Esophagus squamous epithelium (tissue), 5 donors: ENCODE measurements around the gene BMP8A. TPM values are rescaled to one million over a fixed set of nuclear protein-coding genes. Genes with fewer than 3 reads are reported as not detected.
A peak's percentile ranks its signal among the peaks of the same experiment; 100 is the strongest.
"Not testable (repeated sequence)": the region's sequence is repeated elsewhere in the genome, so short reads cannot be mapped to it uniquely, and the experiment has no call there.

Experiments used
- DNase-seq: peaks from one replicate; lab custom pipeline; 2025; lab: John Stamatoyannopoulos, UW
- H3K27ac ChIP-seq, 4 donors: fragments of 200-600 bp; sonication (generic); one replicate each; pipeline ENCODE4 v1.5.1; 2016 to 2019; ENCODE audit warnings: mild to moderate bottlenecking in 1 of 4
- H3K27me3 ChIP-seq, 4 donors: fragments of 200-600 bp; sonication (generic); 1 replicate in 3 of 4; 2 replicates in 1 of 4; pipeline versions ENCODE4 v1.5.1 to v1.6.0; 2017 to 2021; ENCODE audit warnings: antibody characterized with exemption in 1 of 4
- H3K36me3 ChIP-seq, 3 donors: fragments of 200-600 bp; sonication (generic); one replicate each; pipeline ENCODE4 v1.5.1; 2016 to 2019
- H3K4me1 ChIP-seq, 3 donors: fragments of 200-600 bp; sonication (generic); one replicate each; pipeline ENCODE4 v1.5.1; 2017 to 2019
- H3K4me3 ChIP-seq, 4 donors: fragments of 200-600 bp; sonication (generic); 1 replicate in 3 of 4; 2 replicates in 1 of 4; pipeline ENCODE4 v1.5.1; 2016 to 2019; ENCODE audit warnings: mild to moderate bottlenecking in 2 of 4, moderate library complexity in 1 of 4
- H3K9me3 ChIP-seq, 3 donors: fragments of 200-600 bp; sonication (generic); one replicate each; pipeline ENCODE4 v1.5.1; 2016 to 2019
- CTCF ChIP-seq, 6 experiments: fragments of 450-650 bp in 4 of 6; fragments of 200-600 bp in 2 of 6; sonication (generic) in 2 of 6; IDR thresholded peaks; one replicate each; pipeline ENCODE4 v1.5.1; 2016 to 2019; ENCODE audit warnings: antibody characterized with exemption in 6 of 6, mild to moderate bottlenecking in 4 of 6, moderate library complexity in 4 of 6
- POLR2A ChIP-seq, 4 donors: fragments of 450-650 bp; IDR thresholded peaks; one replicate each; pipeline ENCODE4 v1.6.1; 2017; ENCODE audit warnings: antibody characterized with exemption in 4 of 4, mild to moderate bottlenecking in 4 of 4, moderate library complexity in 3 of 4
- WGBS, 2 donors: methylation state at CpG; one replicate each; pipeline ENCODE4 v1.1.5; 2018; 5-methylcytosine and 5-hydroxymethylcytosine counted together
- intact Hi-C: fragments of 100-400 bp; cut with DNase I; formaldehyde crosslinking; loops from one replicate; pipeline ENCODE4 v1.15.0; 2022
- total RNA-seq, 4 donors: library from RNA; depleted of rRNA; stranded (reverse); fragments of >200 nt; gene quantifications; one replicate each; pipeline ENCODE4 v1.1.0, GENCODE V29; 2016
- donor health status: DM: yes; HTN: yes; CAD: no.

Gene BMP8A, protein sequence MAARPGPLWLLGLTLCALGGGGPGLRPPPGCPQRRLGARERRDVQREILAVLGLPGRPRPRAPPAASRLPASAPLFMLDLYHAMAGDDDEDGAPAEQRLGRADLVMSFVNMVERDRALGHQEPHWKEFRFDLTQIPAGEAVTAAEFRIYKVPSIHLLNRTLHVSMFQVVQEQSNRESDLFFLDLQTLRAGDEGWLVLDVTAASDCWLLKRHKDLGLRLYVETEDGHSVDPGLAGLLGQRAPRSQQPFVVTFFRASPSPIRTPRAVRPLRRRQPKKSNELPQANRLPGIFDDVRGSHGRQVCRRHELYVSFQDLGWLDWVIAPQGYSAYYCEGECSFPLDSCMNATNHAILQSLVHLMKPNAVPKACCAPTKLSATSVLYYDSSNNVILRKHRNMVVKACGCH
- total RNA-seq, result under 1 TPM in 2 of 4 donors, not detected in 2; 0.13 to 0.38 TPM

DNA sequence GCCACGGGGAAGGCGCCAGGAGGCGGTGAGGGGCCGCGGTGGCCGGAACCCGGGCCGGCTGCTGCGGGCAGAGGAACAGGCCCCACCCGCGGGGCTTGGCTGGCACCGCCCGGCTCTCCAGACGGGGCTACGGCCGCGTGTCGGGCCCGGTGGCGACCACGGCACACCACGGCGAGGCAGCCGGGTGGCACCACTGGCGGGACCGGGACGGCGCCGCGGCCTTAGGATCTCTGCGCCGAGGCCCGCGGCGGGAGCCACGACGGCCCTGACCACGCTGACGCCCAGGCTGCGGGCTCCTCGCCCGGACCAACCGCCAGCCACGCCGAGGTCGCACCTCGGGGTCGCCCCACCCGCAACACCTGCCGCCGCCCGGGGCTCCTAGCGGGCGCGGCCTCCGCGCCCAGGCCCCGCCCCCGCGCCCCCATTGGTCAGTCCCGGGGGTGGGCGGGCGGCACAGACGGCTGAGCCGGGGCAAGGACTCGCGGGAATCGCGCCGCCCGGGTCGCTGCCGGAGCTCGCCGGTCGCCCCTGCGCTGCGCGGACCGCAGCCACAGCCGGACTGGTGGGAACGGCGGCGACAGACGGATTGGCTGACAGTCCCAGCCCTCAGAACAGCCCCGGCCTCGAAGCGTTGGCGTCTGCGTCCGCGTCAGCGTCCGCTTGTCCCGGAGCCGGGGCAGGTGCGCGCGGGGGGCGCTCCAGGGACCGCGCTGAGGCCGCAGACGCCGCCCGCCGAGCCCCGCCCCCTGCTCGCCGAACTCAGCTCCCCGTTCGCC, at the start of gene BMP8A:
TSS of gene BMP8A (plus strand) at position 491 of the 776 bp plus-strand sequence. CDS start 356 bp downstream, outside the sequence.
- Histone ChIP-seq H3K27me3 (peaks cover 0 to 54% (median 0%) of the 10 kb centered on the region in 4 donors), H3K4me1 (peaks cover 4 to 27% (median 15%) of the 10 kb centered on the region in 3 donors), H3K9me3 (no peaks in the 10 kb centered on the region), H3K4me3 (peak within 1 kb of the TSS; percentile 35 to 68 (median 44)), H3K27ac (peak within 1 kb of the TSS in 1 of 4 donors; percentile 40), H3K36me3 (peaks cover 0 to 17% (median 0%) of the 10 kb centered on the region in 3 donors)
- DNase-seq, result no peak
- WGBS, 2 donors, result 0% methylated on average over 1 of the region's 112 CpGs; no CpG with 5 or more reads in 1 of the 2 donors
- intact Hi-C loops, result no loop called here
- TF ChIP-seq CTCF (IDR thresholded peaks at IDR 0.05) (no peak), POLR2A (IDR thresholded peaks at IDR 0.05) (no peak)

GRCh38 chr1:39441797-39442196, 49.6 kb upstream of the BMP8A start:
- H3K36me3 ChIP-seq, result peaks cover 24 to 100% (median 34%) of the 10 kb centered on the region in 3 donors
- H3K4me1 ChIP-seq, result no peaks in the 10 kb centered on the region

GRCh38 chr1:39445573-39445972, 45.9 kb upstream of the BMP8A start:
- H3K4me3 ChIP-seq, result no peak overlapping the region
- no peak for TF ChIP-seq POLR2A (IDR thresholded peaks at IDR 0.05)
- no peak for TF ChIP-seq CTCF (IDR thresholded peaks at IDR 0.05)
- DNase-seq, result no peak
- H3K9me3 ChIP-seq, result no peaks in the 10 kb centered on the region
- H3K27ac ChIP-seq, result no peak overlapping the region
- 82 to 100% methylated on average over 2 of the region's 2 CpGs for WGBS, 2 donors
- H3K27me3 ChIP-seq, result no peaks in the 10 kb centered on the region
- H3K36me3 ChIP-seq, result peaks cover 24 to 100% (median 34%) of the 10 kb centered on the region in 3 donors
- intact Hi-C loops, result no loop called here
- H3K4me1 ChIP-seq, result no peaks in the 10 kb centered on the region

More at GRCh38 chr1:39441797-39442196, 49.6 kb upstream of the BMP8A start:
- H3K27me3 ChIP-seq, result no peaks in the 10 kb centered on the region
- no peak overlapping the region for H3K27ac ChIP-seq
- DNase-seq, result no peak
- no peaks in the 10 kb centered on the region for H3K9me3 ChIP-seq
- intact Hi-C loops, result no loop called here
- no peak overlapping the region for H3K4me3 ChIP-seq
- TF ChIP-seq POLR2A (IDR thresholded peaks at IDR 0.05) (no peak), CTCF (IDR thresholded peaks at IDR 0.05) (no peak)

DNA sequence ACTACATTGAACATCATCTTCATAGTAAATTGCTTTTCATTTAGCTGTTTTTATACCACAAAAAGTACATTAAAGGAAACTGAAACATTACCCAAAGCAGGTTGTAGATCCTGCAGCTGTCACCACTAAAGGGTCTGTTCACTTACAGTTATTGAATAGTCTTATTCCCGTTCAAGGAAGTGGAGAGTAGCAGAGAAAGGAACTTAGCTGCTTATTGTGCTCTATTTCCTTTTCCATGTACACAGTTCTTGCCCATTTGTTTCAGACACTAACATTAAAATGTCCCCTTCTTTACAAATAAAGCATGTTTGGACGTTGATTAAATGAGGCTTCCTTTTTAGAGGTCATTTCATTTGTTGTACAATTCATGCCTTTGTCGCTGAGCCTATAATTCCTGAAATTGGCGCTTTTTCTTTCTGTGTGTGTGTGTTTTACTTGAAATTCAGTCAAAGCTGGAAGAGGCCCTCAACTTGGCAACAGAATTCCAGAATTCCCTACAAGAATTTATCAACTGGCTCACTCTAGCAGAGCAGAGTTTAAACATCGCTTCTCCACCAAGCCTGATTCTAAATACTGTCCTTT, 44.4 kb upstream of the BMP8A start:
- H3K9me3 ChIP-seq, result no peaks in the 10 kb centered on the region
- DNase-seq, result no peak
- H3K4me3 ChIP-seq, result no peak overlapping the region
- WGBS, 2 donors, result 65 to 71% methylated on average over 5 of the region's 5 CpGs
- TF ChIP-seq POLR2A (IDR thresholded peaks at IDR 0.05) (no peak), CTCF (IDR thresholded peaks at IDR 0.05) (no peak)
- intact Hi-C loops, result no loop called here
- H3K27ac ChIP-seq, result no peak overlapping the region
- H3K36me3 ChIP-seq, result peaks cover 22 to 100% (median 36%) of the 10 kb centered on the region in 3 donors
- H3K27me3 ChIP-seq, result no peaks in the 10 kb centered on the region
- peaks cover 0 to 5% (median 0%) of the 10 kb centered on the region in 3 donors for H3K4me1 ChIP-seq

GRCh38 chr1:39450041-39450440, 41.4 kb upstream of the BMP8A start:
- H3K27me3 ChIP-seq, intact Hi-C loops, H3K9me3 ChIP-seq, H3K4me1 ChIP-seq, DNase-seq, H3K27ac ChIP-seq, H3K4me3 ChIP-seq: not testable (repeated sequence)
- 100% methylated on average over 4 of the region's 4 CpGs for WGBS, 2 donors
- H3K36me3 ChIP-seq, result peaks cover 24 to 100% (median 47%) of the 10 kb centered on the region in 3 donors
